SH-SY5Y (cell line): Measurements from ENCODE around the gene MYBL2.

Source experiments
- GATA2 ChIP-seq: IDR thresholded peaks from 2 replicates; pipeline ENCODE4 v1.6.1; 2011; ENCODE audit warnings: mild to moderate bottlenecking, low read depth, low read length
- GATA3 ChIP-seq: IDR thresholded peaks from 2 replicates; pipeline ENCODE4 v1.6.1; 2011; ENCODE audit warnings: low read depth, mild to moderate bottlenecking, low read length, moderate library complexity

GRCh38 chr20:43755851-43756250 lies 88.9 kb downstream of the MYBL2 start:
- TF ChIP-seq GATA3: no peak
- TF ChIP-seq GATA2: no peak
